Keratinocyte (primary cell): Measurements from ENCODE around the gene PLD1. TPM values are rescaled to one million over a fixed set of nuclear protein-coding genes. Genes with fewer than 3 reads are reported as not detected.
"Not testable (repeated sequence)": the region's sequence is repeated elsewhere in the genome, so short reads cannot be mapped to it uniquely, and the experiment has no call there.

Source experiments
- DNase-seq: peaks from one replicate; pipeline ENCODE4 v3.0.0-alpha.2; 2011; ENCODE audit warnings: low read depth, missing footprints, low spot score
- FAIRE-seq: peaks from 2 replicates; lab custom pipeline; 2011; peaks lifted over from hg19 to GRCh38; lab: Jason Lieb, UNC
- H2AFZ ChIP-seq: 2 replicates; pipeline ENCODE4 v1.6.0; 2012; ENCODE audit warnings: low read length, control low read depth, inconsistent platforms; ENCODE audit not compliant: control insufficient read depth
- H3K27ac ChIP-seq: 2 replicates; pipeline ENCODE4 v1.5.1; 2011; ENCODE audit warnings: low read length; ENCODE audit not compliant: control insufficient read depth, insufficient read depth
- H3K27me3 ChIP-seq: 3 replicates; pipeline ENCODE4 v1.6.0; 2011; ENCODE audit warnings: low read length; ENCODE audit not compliant: control insufficient read depth, insufficient read depth; ENCODE audit errors: extremely low read depth
- H3K36me3 ChIP-seq, 2 experiments: 2 replicates in 1 of 2; 3 replicates in 1 of 2; pipeline ENCODE4 v1.5.1; 2011; ENCODE audit warnings: low read length in 2 of 2, mild to moderate bottlenecking in 1 of 2; ENCODE audit not compliant: control insufficient read depth in 2 of 2, insufficient read depth in 2 of 2; ENCODE audit errors: extremely low read depth in 1 of 2
- H3K4me1 ChIP-seq: 3 replicates; pipeline ENCODE4 v1.5.1; 2011; ENCODE audit warnings: low read length; ENCODE audit not compliant: control insufficient read depth, insufficient read depth; ENCODE audit errors: extremely low read depth
- H3K4me2 ChIP-seq: 3 replicates; pipeline ENCODE4 v1.6.0; 2011; ENCODE audit warnings: low read depth, low read length; ENCODE audit not compliant: control insufficient read depth, insufficient read depth; ENCODE audit errors: extremely low read depth
- H3K4me3 ChIP-seq, 3 experiments: fragments of 200-600 bp in 1 of 3; sonication (generic) in 1 of 3; 2 replicates in 2 of 3; 3 replicates in 1 of 3; pipeline ENCODE4 v1.5.1; 2011 to 2016; ENCODE audit warnings: low read length in 3 of 3, mild to moderate bottlenecking in 3 of 3, control low read depth in 2 of 3, inconsistent platforms in 1 of 3, low read depth in 1 of 3, mixed read lengths in 1 of 3, mixed run types in 1 of 3, moderate library complexity in 1 of 3; ENCODE audit not compliant: control insufficient read depth in 2 of 3, insufficient read depth in 2 of 3; ENCODE audit errors: extremely low read depth in 1 of 3
- H3K79me2 ChIP-seq: 2 replicates; pipeline ENCODE4 v1.6.0; 2012; ENCODE audit warnings: low read length; ENCODE audit not compliant: control insufficient read depth, insufficient read depth
- H3K9ac ChIP-seq: 3 replicates; pipeline ENCODE4 v1.6.0; 2011; ENCODE audit warnings: low read length; ENCODE audit not compliant: control insufficient read depth, insufficient read depth; ENCODE audit errors: extremely low read depth
- H3K9me1 ChIP-seq: 3 replicates; pipeline ENCODE4 v1.6.0; 2011; ENCODE audit warnings: low read length; ENCODE audit not compliant: control insufficient read depth, insufficient read depth; ENCODE audit errors: extremely low read depth
- H3K9me3 ChIP-seq: 2 replicates; pipeline ENCODE4 v1.5.1; 2012; ENCODE audit warnings: low read depth, low read length; ENCODE audit not compliant: control insufficient read depth
- H4K20me1 ChIP-seq: 3 replicates; pipeline ENCODE4 v1.6.0; 2011; ENCODE audit warnings: low read length; ENCODE audit not compliant: control insufficient read depth, insufficient read depth; ENCODE audit errors: extremely low read depth
- CTCF ChIP-seq, 3 experiments: IDR thresholded peaks in 1 of 3; conservative IDR thresholded peaks in 1 of 3; optimal IDR thresholded peaks in 1 of 3; 2 replicates in 2 of 3; 3 replicates in 1 of 3; pipeline versions ENCODE3 to v1.5.1; 2011; ENCODE audit warnings: low read length in 3 of 3, mild to moderate bottlenecking in 3 of 3, moderate library complexity in 2 of 3, control low read depth in 1 of 3, inconsistent platforms in 1 of 3; ENCODE audit not compliant: insufficient read depth in 2 of 3; ENCODE audit errors: extremely low read depth in 1 of 3
- EZH2 ChIP-seq: IDR thresholded peaks from one replicate; pipeline ENCODE4 v1.6.1; 2012; ENCODE audit warnings: inconsistent platforms, mild to moderate bottlenecking, low read length, moderate library complexity
- dilution Hi-C: fragments of 300-500 bp; cut with MboI; formaldehyde crosslinking; loops from one replicate; pipeline ENCODE4 v1.7.0; 2020; ENCODE audit warnings: low sequenced_read_pairs; ENCODE audit not compliant: extremely low pct_ligation_motif_present
- polyA plus RNA-seq, 5 experiments: library from polyadenylated mRNA; depleted of rRNA in 3 of 5; stranded (reverse) in 3 of 5; stranded (forward) in 1 of 5; unstranded in 1 of 5; fragments of >200 nt; gene quantifications; 1 replicate in 1 of 5; 2 replicates in 3 of 5; 3 replicates in 1 of 5; pipeline versions ENCODE4 v1.2.1 to v1.2.3, GENCODE V29; 2011 to 2012; ENCODE audit warnings: missing spikeins in 2 of 5, low read depth in 1 of 5, low replicate concordance in 1 of 5

PLD1 gene
- polyA plus RNA-seq, 1 donor (not counting 4 experiments of a cell fraction or from before 2014, with no cell fraction given): 14.7 TPM

GRCh38 chr3:171632766-171633165, 177.5 kb downstream of the PLD1 start:
- no peak for FAIRE-seq
- Histone ChIP-seq H3K79me2 (no peaks in the 10 kb centered on the region), H3K9me1 (no peaks in the 10 kb centered on the region), H2AFZ (no peak overlapping the region), H3K4me2 (no peak overlapping the region), H4K20me1 (no peaks in the 10 kb centered on the region), H3K4me1 (no peaks in the 10 kb centered on the region), H3K9ac (no peak overlapping the region), H3K27me3 (no peaks in the 10 kb centered on the region), H3K27ac (no peak overlapping the region), H3K9me3 (no peaks in the 10 kb centered on the region), H3K4me3 (no peak overlapping the region), H3K36me3 (no peaks in the 10 kb centered on the region)
- no peak for TF ChIP-seq CTCF (optimal IDR thresholded peaks at IDR 0.05 in 1 of 3, IDR thresholded peaks at IDR 0.05 in 1 of 3, conservative IDR thresholded peaks at IDR 0.05 in 1 of 3; ENCODE audit: extremely low read depth in 1 of 3, insufficient read depth in 2 of 3, low read length in 3 of 3)
- TF ChIP-seq EZH2: no peak
- dilution Hi-C loops: no loop called here
- DNase-seq: no peak

DNA sequence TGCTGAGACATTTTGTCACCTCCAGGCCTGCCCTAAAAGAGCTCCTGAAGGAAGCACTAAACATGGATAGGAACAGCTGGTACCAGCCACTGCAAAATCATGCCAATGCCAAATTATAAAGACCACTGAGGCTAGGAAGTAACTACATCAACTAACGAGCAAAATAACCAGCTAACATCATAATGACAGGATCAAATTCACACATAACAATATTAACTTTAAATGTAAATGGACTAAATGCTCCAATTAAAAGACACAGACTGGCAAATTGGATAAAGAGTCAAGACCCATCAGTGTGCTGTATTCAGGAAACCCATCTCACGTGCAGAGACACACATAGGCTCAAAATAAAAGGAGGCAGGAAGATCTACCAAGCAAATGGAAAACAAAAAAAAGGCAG, 183.5 kb downstream of the PLD1 start:
- H3K4me2 ChIP-seq, H3K4me1 ChIP-seq, H3K4me3 ChIP-seq, H3K27me3 ChIP-seq, FAIRE-seq, H3K9me1 ChIP-seq, H3K27ac ChIP-seq, H2AFZ ChIP-seq, H3K79me2 ChIP-seq, H3K9me3 ChIP-seq, dilution Hi-C loops, H3K36me3 ChIP-seq, DNase-seq, H3K9ac ChIP-seq, H4K20me1 ChIP-seq: not testable (repeated sequence)

DNA sequence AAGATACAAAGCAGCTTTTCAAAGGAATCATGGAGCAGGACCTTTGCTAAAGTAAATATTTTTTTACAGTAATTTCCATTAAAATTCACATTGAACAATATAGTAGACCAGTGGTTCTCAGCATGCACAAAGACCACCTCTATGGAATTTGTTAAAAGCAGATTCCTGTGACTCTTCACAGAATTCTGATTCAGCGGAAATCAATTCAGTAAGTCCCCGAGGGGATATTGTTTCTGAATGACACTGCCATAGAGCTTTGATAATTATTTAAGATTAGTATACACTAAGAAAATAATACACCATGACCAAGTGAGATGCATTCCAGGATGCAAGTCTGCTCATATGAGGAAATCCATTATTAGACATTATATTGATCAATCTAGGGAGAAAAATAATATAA, 188.2 kb downstream of the PLD1 start:
- no peaks in the 10 kb centered on the region for H3K9me1 ChIP-seq
- H4K20me1 ChIP-seq: no peaks in the 10 kb centered on the region
- TF ChIP-seq EZH2 (no peak), CTCF (optimal IDR thresholded peaks at IDR 0.05 in 1 of 3, IDR thresholded peaks at IDR 0.05 in 1 of 3, conservative IDR thresholded peaks at IDR 0.05 in 1 of 3; ENCODE audit: extremely low read depth in 1 of 3, insufficient read depth in 2 of 3, low read length in 3 of 3) (no peak)
- H3K4me2 ChIP-seq: no peak overlapping the region
- DNase-seq (no peak), FAIRE-seq (no peak)
- dilution Hi-C loops: no loop called here
- H3K27me3 ChIP-seq: no peaks in the 10 kb centered on the region
- H2AFZ ChIP-seq: no peak overlapping the region
- no peak overlapping the region for H3K27ac ChIP-seq
- H3K36me3 ChIP-seq: no peaks in the 10 kb centered on the region
- no peak overlapping the region for H3K9ac ChIP-seq
- no peaks in the 10 kb centered on the region for H3K4me1 ChIP-seq
- H3K9me3 ChIP-seq: no peaks in the 10 kb centered on the region
- H3K4me3 ChIP-seq: no peak overlapping the region
- H3K79me2 ChIP-seq: no peaks in the 10 kb centered on the region
